Heart left ventricle (tissue), 16 donors: ENCODE measurements around the gene IL1RN. TPM values are rescaled to one million over a fixed set of nuclear protein-coding genes. Genes with fewer than 3 reads are reported as not detected.

ENCODE experiments used
- ATAC-seq, 4 donors: fragments of 200-7000 bp; cut with Tn5 transposase; one replicate each; pipeline ENCODE4 v1.9.1; 2020 to 2022; ENCODE audit warnings: moderate library complexity in 4 of 4, mild to moderate bottlenecking in 3 of 4, moderate number of reproducible peaks in 1 of 4
- DNase-seq, 5 donors: peaks; one replicate each; pipeline ENCODE4 v3.0.0-alpha.2; 2020
- H3K27ac ChIP-seq, 12 donors: fragments of 200-600 bp; sonication (generic) in 4 of 12; one replicate each; pipeline versions ENCODE4 v1.5.0 to v1.8.0; 2016 to 2022; ENCODE audit warnings: mild to moderate bottlenecking in 2 of 12
- H3K27me3 ChIP-seq, 9 donors: fragments of 200-600 bp; sonication (generic) in 2 of 9; one replicate each; pipeline versions ENCODE4 v1.5.1 to v1.8.0; 2016 to 2022; ENCODE audit warnings: mild to moderate bottlenecking in 3 of 9
- H3K36me3 ChIP-seq, 9 donors: fragments of 200-600 bp; sonication (generic) in 2 of 9; one replicate each; pipeline versions ENCODE4 v1.5.0 to v1.8.0; 2018 to 2022; ENCODE audit warnings: mild to moderate bottlenecking in 2 of 9
- H3K4me1 ChIP-seq, 12 donors: fragments of 200-600 bp; sonication (generic) in 4 of 12; one replicate each; pipeline versions ENCODE4 v1.5.0 to v1.8.0; 2016 to 2022; ENCODE audit warnings: mild to moderate bottlenecking in 3 of 12
- H3K4me3 ChIP-seq, 12 donors: fragments of 200-600 bp; sonication (generic) in 4 of 12; one replicate each; pipeline versions ENCODE4 v1.5.0 to v1.8.0; 2017 to 2022; ENCODE audit warnings: mild to moderate bottlenecking in 9 of 12, moderate library complexity in 4 of 12
- H3K9me3 ChIP-seq, 12 donors: fragments of 200-600 bp; sonication (generic) in 4 of 12; one replicate each; pipeline versions ENCODE4 v1.5.0 to v1.8.0; 2016 to 2022; ENCODE audit warnings: mild to moderate bottlenecking in 1 of 12
- CTCF ChIP-seq, 12 donors: fragments of 200-600 bp; sonication (generic) in 4 of 12; IDR thresholded peaks; one replicate each; pipeline versions ENCODE4 v1.5.0 to v1.8.0; 2018 to 2022; ENCODE audit warnings: antibody characterized with exemption in 12 of 12, mild to moderate bottlenecking in 5 of 12
- POLR2A ChIP-seq, 2 donors: fragments of 450-650 bp; IDR thresholded peaks; one replicate each; pipeline ENCODE4 v1.6.1; 2017; ENCODE audit warnings: antibody characterized with exemption in 2 of 2, mild to moderate bottlenecking in 2 of 2, moderate library complexity in 2 of 2
- WGBS, 4 donors: extraction: QIAGEN DNeasy Blood & Tissue Kit in 2 of 4; methylation state at CpG; one replicate each; pipeline versions ENCODE4 v1.1.5 to v1.1.7; 2013 to 2018; 5-methylcytosine and 5-hydroxymethylcytosine counted together
- intact Hi-C, 10 donors: fragments of 100-400 bp; cut with DNase I; formaldehyde crosslinking; loops; one replicate each; pipeline versions ENCODE4 v1.11.1 to v1.14.2; 2022
- polyA plus RNA-seq, 2 donors: library from polyadenylated mRNA; stranded (reverse); fragments of 200-250 nt; gene quantifications; one replicate each; pipeline ENCODE4 v1.2.3, GENCODE V29; 2013
- total RNA-seq, 9 donors: library from RNA; depleted of rRNA in 2 of 9; stranded (reverse); fragments of >200 nt in 2 of 9; fragmentation: NEBNext Ultra II Directional in 3 of 9; extraction: Animal tissue kit (Norgen Biotek cat#: 25700) in 3 of 9; gene quantifications; one replicate each; pipeline versions ENCODE4 v1.1.0 to v1.2.4, GENCODE V29; 2016 to 2023
- donor health status: ischemic (EF 13 %, LVEDD 7.1; RV severe dilation, severe dysfunction).
- donor health status: healthy with polysubstance abuse.
- donor health status: DM: no; HTN: yes; CAD: no.
- donor health status: DM: no; HTN: no; CAD: no.
- donor health status: ischemic (EF 25% LVEDD 6.9; RV normal size, moderate dysfunction).
- donor health status: ischemic (EF 25% LVEDD 5.7; RV mildly dilated, moderate dysfunction).
- donor health status: healthy.
- donor health status: DM: yes; HTN: yes; CAD: no.
- donor health status: ischemic (EF 35%, LVEDD 5.7; RV mildly dilated, moderate dysfunction).
- donor health status: nonischemic (EF 11% LVEDD 7.7; RV severe dilation, severe dysfunction).
- donor health status: DM: yes; HTN: yes; CAD: no.
- donor health status: PGD.
- donor health status: ischemic (EF 29% LVEDD 5.4; RV normal size, mild dysfunction).
- donor health status: nonischemic (EF 23%, LVEDD 6.1; RV moderate dilation, normal function).

Gene IL1RN
- total and polyA plus RNA-seq, 11 donors = 0.16 to 11.4 (median 0.99) TPM

- ATAC-seq (no peak), DNase-seq (no peak)
- no peak overlapping the region for H3K4me3 ChIP-seq
- intact Hi-C loops = no loop called here
- no peak for TF ChIP-seq POLR2A (IDR thresholded peaks at IDR 0.05)
- TF ChIP-seq CTCF (IDR thresholded peaks at IDR 0.05) = no peak
- H3K27me3 ChIP-seq = peaks cover 0 to under 1% (median 0%) of the 10 kb centered on the region in 9 donors
- H3K36me3 ChIP-seq = no peaks in the 10 kb centered on the region
- 74 to 78% (median 77%) methylated on average over 11 of the region's 11 CpGs for WGBS, 4 donors
- H3K9me3 ChIP-seq = no peaks in the 10 kb centered on the region
- H3K4me1 ChIP-seq = peaks cover 0 to 16% (median 0%) of the 10 kb centered on the region in 12 donors
- no peak overlapping the region for H3K27ac ChIP-seq
Measured at GRCh38 chr2:113164215-113164929, 37.0 kb downstream of the IL1RN start.

- intact Hi-C loops = no loop called here
- TF ChIP-seq POLR2A (IDR thresholded peaks at IDR 0.05) (no peak), CTCF (IDR thresholded peaks at IDR 0.05) (no peak)
- Histone ChIP-seq H3K27ac (no peak overlapping the region), H3K4me1 (peaks cover 0 to 22% (median 0%) of the 10 kb centered on the region in 12 donors), H3K36me3 (no peaks in the 10 kb centered on the region), H3K9me3 (no peaks in the 10 kb centered on the region), H3K4me3 (no peak overlapping the region), H3K27me3 (no peaks in the 10 kb centered on the region)
- DNase-seq (no peak), ATAC-seq (no peak)
- WGBS, 4 donors = 69 to 78% (median 73%) methylated on average over 10 of the region's 10 CpGs
Measured at GRCh38 chr2:113164930-113165585, 37.7 kb downstream of the IL1RN start.

GRCh38 chr2:113166187-113166645 lies 38.8 kb downstream of the IL1RN start:
- Histone ChIP-seq H3K27me3 (no peaks in the 10 kb centered on the region), H3K36me3 (no peaks in the 10 kb centered on the region), H3K4me3 (no peak overlapping the region), H3K27ac (no peak overlapping the region), H3K9me3 (no peaks in the 10 kb centered on the region), H3K4me1 (peaks cover 0 to 22% (median 0%) of the 10 kb centered on the region in 12 donors)
- intact Hi-C loops = no loop called here
- no peak for ATAC-seq
- TF ChIP-seq CTCF (IDR thresholded peaks at IDR 0.05) = no peak
- no peak for TF ChIP-seq POLR2A (IDR thresholded peaks at IDR 0.05)
- DNase-seq = no peak
- 86 to 96% (median 95%) methylated on average over 7 of the region's 7 CpGs for WGBS, 4 donors

DNA sequence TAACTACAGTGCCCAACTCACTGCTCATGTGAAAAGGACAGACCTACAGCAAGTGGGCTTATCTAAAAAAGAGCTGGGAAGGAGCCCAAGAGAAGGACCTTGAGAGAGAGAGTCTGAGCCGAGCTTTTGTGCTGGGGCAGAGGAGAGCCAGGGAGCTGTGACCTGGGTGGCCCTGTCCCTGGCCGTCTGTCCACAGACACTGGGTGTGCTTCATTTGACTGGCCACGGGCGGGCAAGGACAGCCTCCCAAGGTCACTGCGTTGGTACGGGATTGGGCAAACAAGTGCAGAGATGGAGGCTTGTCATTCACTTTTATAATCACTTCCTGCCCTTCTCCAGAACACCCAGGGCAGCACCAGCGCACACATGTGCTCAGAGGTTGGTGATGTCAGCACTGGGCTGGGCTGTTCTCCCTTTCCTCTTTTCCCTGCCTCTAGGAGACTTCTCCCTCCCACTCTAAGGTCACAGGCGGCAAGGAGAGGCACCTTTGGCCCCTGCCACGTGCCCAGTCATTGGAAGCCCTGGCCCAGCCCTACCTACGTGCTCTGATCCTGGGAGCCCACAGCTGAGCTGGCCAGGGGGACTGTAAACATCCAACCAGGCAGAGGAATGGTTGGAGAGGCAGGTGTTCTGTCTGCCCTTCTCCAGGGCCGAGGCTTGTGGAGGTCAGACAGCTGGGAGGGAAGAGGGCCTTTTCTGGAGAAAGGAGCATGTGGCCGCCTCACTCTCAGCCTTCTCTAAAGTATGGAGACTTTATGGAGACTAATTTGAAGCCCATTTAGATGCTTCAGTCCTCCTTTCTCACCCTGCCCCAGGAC lies 39.9 kb downstream of the IL1RN start:
- H3K27me3 ChIP-seq = no peaks in the 10 kb centered on the region
- no peak overlapping the region for H3K4me3 ChIP-seq
- DNase-seq (no peak), ATAC-seq (peak; percentile 40 to 79 (median 72))
- H3K36me3 ChIP-seq = no peaks in the 10 kb centered on the region
- intact Hi-C loops = no loop called here
- WGBS, 4 donors = 50 to 63% (median 60%) methylated on average over 12 of the region's 12 CpGs
- H3K9me3 ChIP-seq = no peaks in the 10 kb centered on the region
- no peak overlapping the region for H3K27ac ChIP-seq
- TF ChIP-seq POLR2A (IDR thresholded peaks at IDR 0.05) (no peak), CTCF (IDR thresholded peaks at IDR 0.05) (no peak)
- peaks cover 0 to 22% (median 0%) of the 10 kb centered on the region in 12 donors for H3K4me1 ChIP-seq
